Gastroesophageal sphincter (tissue), 3 donors: ENCODE data around the gene GALNT4.

Experiments used
- EP300 ChIP-seq: sonication (generic); formaldehyde crosslinking; IDR thresholded peaks from one replicate; pipeline ENCODE4 v1.6.1; 2017; ENCODE audit warnings: antibody characterized with exemption, mild to moderate bottlenecking
- POLR2A ChIP-seq, 2 donors: fragments of 450-650 bp; IDR thresholded peaks; one replicate each; pipeline ENCODE4 v1.6.1; 2017; ENCODE audit warnings: antibody characterized with exemption in 2 of 2, mild to moderate bottlenecking in 2 of 2, moderate library complexity in 1 of 2
- POLR2AphosphoS5 ChIP-seq: sonication (generic); formaldehyde crosslinking; IDR thresholded peaks from one replicate; pipeline ENCODE4 v1.6.1; 2017; ENCODE audit warnings: antibody characterized with exemption
- TF ChIP-seq, protein P1 (sequence below), 4 experiments: fragments of 200-600 bp in 2 of 4; fragments of 450-650 bp in 2 of 4; sonication (generic) in 1 of 4; IDR thresholded peaks; one replicate each; pipeline ENCODE4 v1.5.1; 2017 to 2019; ENCODE audit warnings: antibody characterized with exemption in 4 of 4, mild to moderate bottlenecking in 2 of 4, moderate library complexity in 2 of 4

DNA sequence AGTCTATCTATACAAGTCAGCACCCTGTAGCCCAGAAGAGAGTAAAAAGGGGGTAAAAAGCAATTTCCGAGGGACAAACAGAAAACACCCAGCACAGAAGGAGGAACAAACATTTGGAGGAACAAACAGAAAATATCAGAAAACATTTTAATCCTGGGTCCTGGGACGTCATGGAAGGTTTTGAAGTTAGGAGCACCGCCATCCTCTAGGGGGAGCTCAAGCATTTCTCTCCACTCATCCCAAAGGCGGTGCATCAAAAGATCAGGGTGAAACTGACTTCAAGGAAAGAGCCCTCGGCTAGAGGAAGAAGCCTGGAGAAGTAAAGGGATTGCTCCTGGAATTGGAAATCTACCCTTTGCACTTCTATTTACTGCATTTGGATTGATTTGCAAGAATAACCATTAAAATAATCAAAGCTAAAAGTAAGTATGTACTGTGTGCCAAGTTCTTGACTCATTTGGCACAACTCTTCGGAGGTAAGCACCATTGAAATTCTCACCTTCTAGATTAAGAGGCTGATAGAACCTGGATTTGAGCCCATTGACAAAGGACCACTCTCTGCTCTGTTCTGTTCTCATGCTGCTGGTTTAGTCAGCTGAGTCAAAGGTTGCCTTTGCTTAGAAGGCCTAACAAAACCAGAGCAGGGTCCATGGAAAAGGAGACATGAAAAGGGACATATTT, 18.5 kb upstream of the GALNT4 start:
- TF ChIP-seq, protein P1, sequence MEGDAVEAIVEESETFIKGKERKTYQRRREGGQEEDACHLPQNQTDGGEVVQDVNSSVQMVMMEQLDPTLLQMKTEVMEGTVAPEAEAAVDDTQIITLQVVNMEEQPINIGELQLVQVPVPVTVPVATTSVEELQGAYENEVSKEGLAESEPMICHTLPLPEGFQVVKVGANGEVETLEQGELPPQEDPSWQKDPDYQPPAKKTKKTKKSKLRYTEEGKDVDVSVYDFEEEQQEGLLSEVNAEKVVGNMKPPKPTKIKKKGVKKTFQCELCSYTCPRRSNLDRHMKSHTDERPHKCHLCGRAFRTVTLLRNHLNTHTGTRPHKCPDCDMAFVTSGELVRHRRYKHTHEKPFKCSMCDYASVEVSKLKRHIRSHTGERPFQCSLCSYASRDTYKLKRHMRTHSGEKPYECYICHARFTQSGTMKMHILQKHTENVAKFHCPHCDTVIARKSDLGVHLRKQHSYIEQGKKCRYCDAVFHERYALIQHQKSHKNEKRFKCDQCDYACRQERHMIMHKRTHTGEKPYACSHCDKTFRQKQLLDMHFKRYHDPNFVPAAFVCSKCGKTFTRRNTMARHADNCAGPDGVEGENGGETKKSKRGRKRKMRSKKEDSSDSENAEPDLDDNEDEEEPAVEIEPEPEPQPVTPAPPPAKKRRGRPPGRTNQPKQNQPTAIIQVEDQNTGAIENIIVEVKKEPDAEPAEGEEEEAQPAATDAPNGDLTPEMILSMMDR (IDR thresholded peaks at IDR 0.05) = peak; percentile 68 to 86 (median 80)
- TF ChIP-seq POLR2A (IDR thresholded peaks at IDR 0.05) = no peak
- TF ChIP-seq EP300 = no peak
- TF ChIP-seq POLR2AphosphoS5 = no peak
